Kidney epithelial cell (primary cell): ENCODE measurements around the gene MYO1B. TPM values are rescaled to one million over a fixed set of nuclear protein-coding genes. Genes with fewer than 3 reads are reported as not detected.

Experiments used
- DNase-seq: peaks from one replicate; pipeline ENCODE4 v3.0.0-alpha.2; 2010; ENCODE audit warnings: low read depth
- H3K27me3 ChIP-seq: 2 replicates; pipeline ENCODE4 v1.6.0; 2011; ENCODE audit warnings: low read length; ENCODE audit not compliant: control insufficient read depth, insufficient read depth
- H3K36me3 ChIP-seq: 2 replicates; pipeline ENCODE4 v1.5.1; 2011; ENCODE audit warnings: low read length; ENCODE audit not compliant: control insufficient read depth, insufficient read depth
- H3K4me3 ChIP-seq: 2 replicates; pipeline ENCODE4 v1.5.1; 2011; ENCODE audit warnings: low read depth, mild to moderate bottlenecking, control low read depth, low read length
- total RNA-seq: library from RNA; depleted of rRNA; stranded (reverse); fragments of >200 nt; gene quantifications from 2 replicates; pipeline ENCODE4 v1.2.3, GENCODE V29; 2015
- TF ChIP-seq, protein P1 (sequence below): IDR thresholded peaks from 2 replicates; pipeline ENCODE4 v1.5.1; 2011; ENCODE audit warnings: mild to moderate bottlenecking, moderate library complexity, low read length, control low read depth, inconsistent platforms; ENCODE audit not compliant: insufficient read depth, poor library complexity, severe bottlenecking

The MYO1B gene
- total RNA-seq, 1 donor from 2014 or later, result 62.8 TPM

DNA sequence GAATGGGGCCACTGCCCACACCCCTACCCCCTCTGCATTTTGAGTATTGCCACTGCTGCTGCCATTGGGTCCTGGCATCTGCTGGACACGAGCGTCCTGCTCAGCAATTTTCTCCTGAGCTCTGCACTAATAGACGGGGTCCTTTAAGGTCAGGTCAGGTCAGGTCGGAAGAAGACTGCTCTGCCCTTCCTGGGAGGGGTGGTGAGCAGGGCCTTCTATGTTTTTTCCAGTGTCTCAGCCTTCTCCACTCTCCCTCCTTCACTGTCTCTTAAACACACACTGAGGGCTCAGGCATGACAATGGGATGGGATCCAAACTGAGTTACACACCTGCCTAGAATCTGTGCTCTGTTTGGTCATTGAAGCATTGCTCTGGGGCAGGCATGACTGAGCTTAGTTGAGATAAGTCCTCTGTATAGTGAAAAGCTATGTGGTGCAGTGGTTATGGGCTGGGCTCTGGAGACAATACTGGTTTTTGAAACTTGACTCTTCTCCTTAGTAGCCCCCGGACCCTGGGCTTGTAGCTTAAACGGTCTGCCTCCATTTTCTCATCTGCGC is 10.6 kb downstream of the MYO1B start:
- no peak for DNase-seq
- TF ChIP-seq, protein P1, sequence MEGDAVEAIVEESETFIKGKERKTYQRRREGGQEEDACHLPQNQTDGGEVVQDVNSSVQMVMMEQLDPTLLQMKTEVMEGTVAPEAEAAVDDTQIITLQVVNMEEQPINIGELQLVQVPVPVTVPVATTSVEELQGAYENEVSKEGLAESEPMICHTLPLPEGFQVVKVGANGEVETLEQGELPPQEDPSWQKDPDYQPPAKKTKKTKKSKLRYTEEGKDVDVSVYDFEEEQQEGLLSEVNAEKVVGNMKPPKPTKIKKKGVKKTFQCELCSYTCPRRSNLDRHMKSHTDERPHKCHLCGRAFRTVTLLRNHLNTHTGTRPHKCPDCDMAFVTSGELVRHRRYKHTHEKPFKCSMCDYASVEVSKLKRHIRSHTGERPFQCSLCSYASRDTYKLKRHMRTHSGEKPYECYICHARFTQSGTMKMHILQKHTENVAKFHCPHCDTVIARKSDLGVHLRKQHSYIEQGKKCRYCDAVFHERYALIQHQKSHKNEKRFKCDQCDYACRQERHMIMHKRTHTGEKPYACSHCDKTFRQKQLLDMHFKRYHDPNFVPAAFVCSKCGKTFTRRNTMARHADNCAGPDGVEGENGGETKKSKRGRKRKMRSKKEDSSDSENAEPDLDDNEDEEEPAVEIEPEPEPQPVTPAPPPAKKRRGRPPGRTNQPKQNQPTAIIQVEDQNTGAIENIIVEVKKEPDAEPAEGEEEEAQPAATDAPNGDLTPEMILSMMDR, result no peak
- H3K27me3 ChIP-seq, result no peaks in the 10 kb centered on the region
- H3K4me3 ChIP-seq, result no peak overlapping the region
- H3K36me3 ChIP-seq, result no peaks in the 10 kb centered on the region

DNA sequence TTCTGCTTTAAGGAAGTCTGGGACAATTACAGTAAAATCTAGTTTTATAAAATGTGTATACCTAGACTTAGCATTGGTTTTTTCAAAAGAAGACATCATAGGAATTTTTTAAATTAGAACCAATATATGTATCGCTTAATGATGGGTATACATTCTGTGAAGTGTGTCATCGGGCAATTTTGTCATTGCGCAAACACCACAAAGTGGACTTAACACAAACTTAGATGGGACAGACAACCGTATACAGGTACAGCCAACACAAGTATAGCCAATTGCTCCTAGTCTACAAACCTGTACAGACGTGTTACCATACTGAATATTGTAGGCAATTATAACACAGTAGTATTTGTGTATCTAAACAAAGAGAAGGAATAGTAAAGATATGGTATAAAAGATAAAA is 12.7 kb downstream of the MYO1B start:
- no peaks in the 10 kb centered on the region for H3K36me3 ChIP-seq
- no peak for DNase-seq
- no peaks in the 10 kb centered on the region for H3K27me3 ChIP-seq
- no peak overlapping the region for H3K4me3 ChIP-seq
- TF ChIP-seq, protein P1, result no peak

DNA sequence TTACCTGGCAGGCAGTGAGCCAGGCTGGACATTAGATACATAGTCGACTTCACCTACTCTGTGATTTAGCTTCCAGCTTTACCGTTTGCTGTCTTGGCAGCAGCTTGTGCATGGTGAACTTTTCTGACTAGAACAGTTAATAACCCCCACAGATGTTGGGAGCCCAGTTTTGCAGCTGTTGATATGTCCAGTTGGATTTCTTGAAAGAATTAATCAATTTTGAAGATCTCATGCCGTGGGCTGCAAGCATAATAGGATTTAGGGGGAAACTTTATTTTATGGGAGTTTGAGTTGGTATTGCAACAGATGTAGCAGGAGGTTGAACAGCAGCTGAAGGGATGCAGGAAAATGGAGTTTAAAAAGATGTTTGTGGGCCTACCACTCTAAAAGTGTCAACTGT is 13.8 kb downstream of the MYO1B start:
- H3K27me3 ChIP-seq, result no peaks in the 10 kb centered on the region
- no peak overlapping the region for H3K4me3 ChIP-seq
- no peak for DNase-seq
- TF ChIP-seq, protein P1, result no peak
- H3K36me3 ChIP-seq, result no peaks in the 10 kb centered on the region

DNA sequence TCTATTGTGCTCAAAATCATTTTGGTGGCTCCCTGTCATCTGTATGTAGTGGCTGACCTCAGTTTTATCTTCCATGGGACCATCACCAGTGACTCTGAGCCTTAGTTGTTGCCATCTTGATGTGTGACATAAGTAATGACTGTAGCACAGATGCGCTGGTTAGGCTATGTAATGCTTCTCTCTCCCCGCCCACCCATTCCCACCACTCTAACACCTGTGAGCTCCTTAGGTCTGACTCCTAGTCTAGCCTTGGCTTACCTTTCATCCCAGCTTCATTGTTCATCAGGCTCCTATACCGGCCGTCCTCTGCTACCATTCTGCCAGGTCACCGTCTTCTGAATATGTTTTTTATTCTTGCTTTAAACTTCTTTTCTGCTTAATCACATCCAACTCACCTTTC is 17.2 kb downstream of the MYO1B start:
- Histone ChIP-seq H3K4me3 (no peak overlapping the region), H3K27me3 (no peaks in the 10 kb centered on the region), H3K36me3 (no peaks in the 10 kb centered on the region)
- TF ChIP-seq, protein P1, result no peak
- no peak for DNase-seq

DNA sequence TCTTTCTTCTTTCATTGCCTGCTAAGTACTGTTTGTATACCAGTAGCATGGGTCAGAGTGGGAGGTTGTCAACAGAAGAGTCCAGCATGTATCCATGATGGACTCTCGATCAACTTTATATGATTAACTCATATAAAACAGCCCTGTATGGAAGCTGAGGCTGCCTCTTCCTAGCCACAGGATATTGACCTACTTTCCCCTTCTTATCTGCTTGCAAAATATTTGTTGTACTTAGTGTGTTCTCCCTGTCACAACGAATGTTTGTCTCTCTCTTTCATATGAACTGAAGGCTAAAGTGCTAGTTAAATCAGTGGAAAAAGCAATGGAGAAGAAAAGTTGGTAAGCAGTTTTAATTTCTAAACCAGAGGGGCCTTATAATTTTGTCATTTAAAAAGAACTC is 17.8 kb downstream of the MYO1B start:
- TF ChIP-seq, protein P1, result no peak
- Histone ChIP-seq H3K4me3 (no peak overlapping the region), H3K36me3 (no peaks in the 10 kb centered on the region), H3K27me3 (no peaks in the 10 kb centered on the region)
- DNase-seq, result no peak

DNA sequence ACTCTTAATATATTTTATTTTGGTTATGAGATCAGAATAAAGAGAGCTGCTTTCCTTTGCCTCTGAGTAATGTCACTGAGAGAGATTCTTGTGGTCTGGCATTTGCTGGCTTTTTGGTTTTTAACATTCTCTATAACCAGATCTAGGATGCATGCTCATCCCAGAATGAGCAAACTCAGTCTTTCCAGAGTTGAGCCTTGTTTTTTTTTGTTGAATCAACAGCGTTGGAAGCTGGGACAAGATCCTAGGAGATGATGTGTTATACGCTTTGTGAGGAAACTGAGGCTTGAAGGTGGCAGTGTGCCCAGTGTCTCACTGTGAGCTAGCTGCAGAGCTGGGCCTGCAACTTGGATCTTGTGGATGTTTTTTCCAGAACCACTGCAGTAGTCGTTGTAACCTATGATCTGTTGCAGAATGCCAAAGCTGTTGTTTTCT is 19.5 kb downstream of the MYO1B start:
- Histone ChIP-seq H3K4me3 (no peak overlapping the region), H3K36me3 (no peaks in the 10 kb centered on the region), H3K27me3 (no peaks in the 10 kb centered on the region)
- TF ChIP-seq, protein P1, result no peak
- no peak for DNase-seq
